HCT116 (cell line): Measurements from ENCODE around the gene CPA4. TPM values are rescaled to one million over a fixed set of nuclear protein-coding genes. Genes with fewer than 3 reads are reported as not detected.

Source experiments
- ATAC-seq: fragments of 200-7000 bp; cut with Tn5 transposase; 2 replicates; pipeline ENCODE4 v1.9.1; 2020; ENCODE audit warnings: mild to moderate bottlenecking, moderate library complexity
- BruUV-seq: library from RNA; stranded (reverse); fragments of 400-500 nt; replicated peaks from 2 replicates; lab custom pipeline; 2021; lab: Mats Ljungman, UMichigan
- CTCF ChIA-PET: fragments of 300-600 bp; sonication (Branson Sonifier 250); formaldehyde crosslinking; loops from one replicate; lab custom pipeline; 2021; ENCODE audit warnings: antibody characterized with exemption; lab: Charles Lee
- POLR2A ChIA-PET: fragments of 300-600, 350-600 bp; sonication (Branson Sonifier 250); formaldehyde crosslinking; loops from one replicate; lab custom pipeline; 2021; ENCODE audit warnings: antibody characterized with exemption; lab: Charles Lee
- RAD21 ChIA-PET, 2 experiments: fragments of 300-600 bp; sonication (Branson Sonifier 250); formaldehyde crosslinking; loops; one replicate each; lab custom pipeline; 2023; ENCODE audit warnings: low total read pairs in 2 of 2; ENCODE audit not compliant: uncharacterized antibody in 2 of 2, unreplicated experiment in 2 of 2, low non-redundant PET in 1 of 2; lab: Charles Lee
- DNase-seq: peaks from one replicate; pipeline ENCODE4 v3.0.0-alpha.2; 2010; ENCODE audit warnings: low read depth, low spot score
- H2AFZ ChIP-seq: fragments of 200-600 bp; shearing (Covaris generic), sonication (generic); 2 replicates; pipeline ENCODE4 v1.6.1; 2017; ENCODE audit warnings: low read depth, mixed run types, mixed read lengths, antibody characterized with exemption, low read length; ENCODE audit not compliant: poor library complexity, severe bottlenecking
- H3K27ac ChIP-seq: 2 replicates; pipeline ENCODE4 v1.5.1; 2012; ENCODE audit warnings: low read depth, low read length
- H3K27me3 ChIP-seq: fragments of 200-600 bp; sonication (generic); 2 replicates; pipeline ENCODE4 v1.6.1; 2016; ENCODE audit warnings: mixed run types, low read length, mixed read lengths; ENCODE audit not compliant: insufficient read depth
- H3K36me3 ChIP-seq, 2 experiments: fragments of 200-500 bp in 1 of 2; fragments of 200-600 bp in 1 of 2; sonication (Bioruptor generic) in 1 of 2; sonication (generic) in 1 of 2; 2 replicates each; pipeline versions ENCODE4 v1.5.1 to v1.6.1; 2014 to 2016; ENCODE audit warnings: low read length in 2 of 2, inconsistent platforms in 1 of 2, mixed read lengths in 1 of 2, mixed run types in 1 of 2; ENCODE audit not compliant: insufficient read depth in 2 of 2, control insufficient read depth in 1 of 2
- H3K4me1 ChIP-seq, 2 experiments: fragments of 200-600 bp in 1 of 2; sonication (generic) in 1 of 2; 2 replicates each; pipeline versions ENCODE4 v1.5.1 to v1.6.1; 2012 to 2017; ENCODE audit warnings: low read length in 2 of 2, inconsistent platforms in 1 of 2, mild to moderate bottlenecking in 1 of 2, mixed read lengths in 1 of 2, mixed run types in 1 of 2, moderate library complexity in 1 of 2; ENCODE audit not compliant: insufficient read depth in 2 of 2, control insufficient read depth in 1 of 2
- H3K4me2 ChIP-seq: fragments of 200-600 bp; sonication (generic); 2 replicates; pipeline ENCODE4 v1.6.1; 2017; ENCODE audit warnings: mixed run types, low read length, mixed read lengths
- H3K4me3 ChIP-seq, 2 experiments: fragments of 200-600 bp in 1 of 2; sonication (generic) in 1 of 2; replicated peaks in 1 of 2; 2 replicates each; pipeline ENCODE4 v1.5.1; 2011 to 2016; ENCODE audit warnings: low read length in 2 of 2, control low read depth in 1 of 2, low read depth in 1 of 2, mild to moderate bottlenecking in 1 of 2, mixed read lengths in 1 of 2, mixed run types in 1 of 2
- H3K79me2 ChIP-seq: fragments of 200-600 bp; sonication (generic); 2 replicates; pipeline ENCODE4 v1.6.1; 2017; ENCODE audit warnings: mild to moderate bottlenecking, mixed run types, low read length, moderate library complexity, mixed read lengths; ENCODE audit not compliant: insufficient read depth
- H3K9ac ChIP-seq: fragments of 200-600 bp; sonication (generic); 2 replicates; pipeline ENCODE4 v1.6.1; 2016; ENCODE audit warnings: low read length, mixed read lengths
- H3K9me2 ChIP-seq: fragments of 200-600 bp; sonication (generic), shearing (Covaris generic); 2 replicates; pipeline ENCODE4 v1.6.1; 2017; ENCODE audit warnings: mixed run types, mild to moderate bottlenecking, moderate library complexity; ENCODE audit not compliant: insufficient read depth
- H3K9me3 ChIP-seq, 2 experiments: fragments of 200-500 bp in 1 of 2; fragments of 200-600 bp in 1 of 2; sonication (Bioruptor generic) in 1 of 2; sonication (generic) in 1 of 2; 2 replicates each; pipeline ENCODE4 v1.6.1; 2014 to 2017; ENCODE audit warnings: low read length in 2 of 2, mixed read lengths in 2 of 2, inconsistent platforms in 1 of 2, low read depth in 1 of 2, mild to moderate bottlenecking in 1 of 2, mixed run types in 1 of 2, moderate library complexity in 1 of 2; ENCODE audit not compliant: control insufficient read depth in 1 of 2, insufficient read depth in 1 of 2
- H4K20me1 ChIP-seq: fragments of 200-600 bp; sonication (generic), shearing (Covaris generic); 2 replicates; pipeline ENCODE4 v1.6.1; 2017; ENCODE audit warnings: mixed run types, mild to moderate bottlenecking, moderate library complexity; ENCODE audit not compliant: insufficient read depth
- ATF3 ChIP-seq: IDR thresholded peaks from 2 replicates; pipeline ENCODE4 v1.6.1; 2012
- CBX3 ChIP-seq: IDR thresholded peaks from 2 replicates; pipeline ENCODE4 v1.6.1; 2012; ENCODE audit warnings: low read depth
- CEBPB ChIP-seq: IDR thresholded peaks from 2 replicates; pipeline ENCODE4 v1.6.1; 2012; ENCODE audit warnings: low read depth
- CTCF ChIP-seq, 3 experiments: fragments of 200-600 bp in 1 of 3; sonication (generic) in 1 of 3; IDR thresholded peaks in 2 of 3; conservative IDR thresholded peaks in 1 of 3; 2 replicates each; pipeline ENCODE4 v1.5.1; 2012 to 2017; ENCODE audit warnings: low read depth in 2 of 3, low read length in 2 of 3, antibody characterized with exemption in 1 of 3, borderline replicate concordance in 1 of 3, control low read depth in 1 of 3, mild to moderate bottlenecking in 1 of 3, mixed read lengths in 1 of 3, mixed run types in 1 of 3, moderate library complexity in 1 of 3; ENCODE audit not compliant: insufficient read depth in 1 of 3
- EGR1 ChIP-seq: IDR thresholded peaks from 2 replicates; pipeline ENCODE4 v1.6.1; 2012; ENCODE audit warnings: low read depth
- ELF1 ChIP-seq: IDR thresholded peaks from 2 replicates; pipeline ENCODE4 v1.6.1; 2012; ENCODE audit warnings: low read depth, borderline replicate concordance
- EZH2 ChIP-seq: fragments of 200-600 bp; sonication (generic); IDR thresholded peaks from 2 replicates; pipeline ENCODE4 v1.6.1; 2017; ENCODE audit warnings: antibody characterized with exemption, mixed run types
- EZH2phosphoT487 ChIP-seq: fragments of 200-600 bp; IDR thresholded peaks from 2 replicates; pipeline ENCODE4 v1.6.1; 2018; ENCODE audit warnings: antibody characterized with exemption, borderline replicate concordance
- FOSL1 ChIP-seq: IDR thresholded peaks from 2 replicates; pipeline ENCODE4 v1.6.1; 2012; ENCODE audit warnings: low read depth
- MAX ChIP-seq: IDR thresholded peaks from 2 replicates; pipeline ENCODE4 v1.6.1; 2012
- POLR2A ChIP-seq: IDR thresholded peaks from 2 replicates; pipeline ENCODE4 v1.7.0; 2011; ENCODE audit warnings: borderline replicate concordance; ENCODE audit not compliant: insufficient read depth, insufficient read length; ENCODE audit errors: extremely low read depth
- POLR2AphosphoS5 ChIP-seq: IDR thresholded peaks from 2 replicates; pipeline ENCODE4 v1.6.1; 2011; ENCODE audit warnings: mild to moderate bottlenecking, low read depth, low read length, moderate library complexity
- RAD21 ChIP-seq: IDR thresholded peaks from 2 replicates; pipeline ENCODE4 v1.6.1; 2012; ENCODE audit warnings: low read depth, mild to moderate bottlenecking
- SIN3A ChIP-seq: IDR thresholded peaks from 2 replicates; pipeline ENCODE4 v1.6.1; 2012; ENCODE audit warnings: low read depth
- SP1 ChIP-seq: IDR thresholded peaks from 2 replicates; pipeline ENCODE4 v1.6.1; 2012; ENCODE audit warnings: low read depth
- SRF ChIP-seq: IDR thresholded peaks from 2 replicates; pipeline ENCODE4 v1.6.1; 2012; ENCODE audit warnings: low read depth
- TCF7L2 ChIP-seq: IDR thresholded peaks from 2 replicates; pipeline ENCODE4 v1.7.0; 2011; ENCODE audit warnings: borderline replicate concordance, inconsistent platforms; ENCODE audit not compliant: insufficient read depth, insufficient read length; ENCODE audit errors: extremely low read depth
- YY1 ChIP-seq: IDR thresholded peaks from 2 replicates; pipeline ENCODE4 v1.6.1; 2011; ENCODE audit warnings: low read length, low read depth, moderate library complexity, mild to moderate bottlenecking; ENCODE audit not compliant: insufficient replicate concordance; ENCODE audit errors: extremely low read depth
- ZFX ChIP-seq: fragments of 450-650 bp; IDR thresholded peaks from 2 replicates; pipeline ENCODE4 v1.6.1; 2017
- ZNF274 ChIP-seq: fragments of 200-500 bp; sonication (Bioruptor generic); IDR thresholded peaks from 2 replicates; pipeline ENCODE4 v1.6.1; 2014; ENCODE audit warnings: mild to moderate bottlenecking, low read depth, low read length, inconsistent platforms
- intact Hi-C: fragments of 100-400 bp; cut with micrococcal nuclease; formaldehyde crosslinking; loops from 2 replicates; pipeline ENCODE4 v1.10.0; 2022
- total RNA-seq: library from RNA; stranded (reverse); gene quantifications from one replicate; pipeline ENCODE4 v1.2.1, GENCODE V29; 2021; ENCODE audit not compliant: unreplicated experiment

The CPA4 gene
- total RNA-seq, 1 experiment from 2014 or later, result 38.7 TPM

GRCh38 chr7:130304878-130305277 lies 11.9 kb downstream of the CPA4 start:
- no peak overlapping the region for H3K9ac ChIP-seq
- ChIA-PET RAD21 (no interaction called here), POLR2A (interaction anchor here (1.9 kb wide), 1 partner anchor 11 kb away, joined by 5 read pairs; the partner anchor contains the start of gene CPA4), CTCF (no interaction called here)
- DNase-seq (no peak), ATAC-seq (no peak)
- H2AFZ ChIP-seq, result no peak overlapping the region
- intact Hi-C loops, result no loop called here
- no peaks in the 10 kb centered on the region for H3K9me3 ChIP-seq
- H3K36me3 ChIP-seq, result peaks cover 0 to 33% of the 10 kb centered on the region in 2 experiments; a peak in 1 of 4 replicates
- H3K4me3 ChIP-seq, result no peak overlapping the region
- TF ChIP-seq FOSL1 (no peak), SIN3A (no peak), ZFX (no peak), RAD21 (no peak), ELF1 (no peak), POLR2AphosphoS5 (no peak), EGR1 (no peak), ATF3 (no peak), POLR2A (no peak), EZH2phosphoT487 (no peak)
- no peaks in the 10 kb centered on the region for H3K79me2 ChIP-seq
- H3K27ac ChIP-seq, result no peak overlapping the region
- no peak overlapping the region for H3K4me2 ChIP-seq
- no TSS peak for BruUV-seq
- H3K9me2 ChIP-seq, result no peaks in the 10 kb centered on the region
- no peaks in the 10 kb centered on the region for H3K27me3 ChIP-seq
- H4K20me1 ChIP-seq, result no peaks in the 10 kb centered on the region
- no peaks in the 10 kb centered on the region for H3K4me1 ChIP-seq

- H3K4me3 ChIP-seq, result no peak overlapping the region
- H3K9me2 ChIP-seq, result no peaks in the 10 kb centered on the region
- no peak overlapping the region for H3K4me2 ChIP-seq
- H4K20me1 ChIP-seq, result no peaks in the 10 kb centered on the region
- H3K9ac ChIP-seq, result no peak overlapping the region
- BruUV-seq, result no TSS peak
- ChIA-PET POLR2A (interaction anchor here (1.9 kb wide), 1 partner anchor 12 kb away, joined by 5 read pairs; the partner anchor contains the start of gene CPA4), CTCF (no interaction called here), RAD21 (no interaction called here)
- DNase-seq (no peak), ATAC-seq (no peak)
- intact Hi-C loops, result no loop called here
- no peaks in the 10 kb centered on the region for H3K4me1 ChIP-seq
- no peak overlapping the region for H3K27ac ChIP-seq
- no peaks in the 10 kb centered on the region for H3K27me3 ChIP-seq
- peaks cover 0 to 33% of the 10 kb centered on the region in 2 experiments; a peak in 1 of 4 replicates for H3K36me3 ChIP-seq
- H2AFZ ChIP-seq, result no peak overlapping the region
- no peaks in the 10 kb centered on the region for H3K9me3 ChIP-seq
- H3K79me2 ChIP-seq, result no peaks in the 10 kb centered on the region
- TF ChIP-seq POLR2AphosphoS5 (no peak), YY1 (no peak), SRF (no peak), ZNF274 (no peak), CBX3 (no peak), ZFX (no peak), RAD21 (no peak), SP1 (no peak), EZH2 (no peak), EGR1 (no peak), CTCF (IDR thresholded peaks at IDR 0.05 in 2 of 3, conservative IDR thresholded peaks at IDR 0.05 in 1 of 3; ENCODE audit: borderline replicate concordance in 1 of 3, insufficient read depth in 1 of 3, low read depth in 2 of 3, low read length in 2 of 3) (no peak), CEBPB (no peak), FOSL1 (no peak), ATF3 (no peak), MAX (no peak), TCF7L2 (no peak)
These were observed 12.6 kb downstream of the CPA4 start for GRCh38 chr7:130305433-130306042.
